ENCODE results near the gene PLEKHG3.

The PLEKHG3 gene

DNA sequence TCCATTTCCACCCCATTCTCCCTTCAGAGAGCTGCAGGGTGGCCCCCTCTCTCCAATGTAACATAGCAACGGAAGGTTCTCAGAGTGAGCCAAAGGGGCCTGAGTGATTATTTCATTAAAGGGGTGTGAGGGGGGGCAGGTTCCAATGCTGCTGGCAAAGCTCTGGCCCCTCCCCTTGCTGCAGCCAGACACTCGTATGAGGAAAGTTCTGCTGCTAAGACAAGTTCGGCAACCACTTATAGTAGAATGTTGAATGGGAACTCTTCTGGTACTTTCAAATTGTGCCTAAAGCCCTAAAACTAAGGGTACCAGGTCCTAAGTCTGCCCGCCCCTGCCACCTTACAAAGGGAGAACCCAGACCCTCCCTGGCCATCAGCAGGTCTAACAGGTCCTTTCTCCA is 49.8 kb downstream of the PLEKHG3 start:
- no peak for TF ChIP-seq YY1 (IDR thresholded peaks at IDR 0.05; ENCODE audit: low read depth)
- TF ChIP-seq NFIC (IDR thresholded peaks at IDR 0.05) = no peak
- TF ChIP-seq ZBTB7A (IDR thresholded peaks at IDR 0.05; ENCODE audit: low read depth) = no peak
- TF ChIP-seq FOXM1 (IDR thresholded peaks at IDR 0.05; ENCODE audit: borderline replicate concordance, low read depth) = no peak
- no peak for TF ChIP-seq CREB1 (IDR thresholded peaks at IDR 0.05; ENCODE audit: low read depth)
- TF ChIP-seq TEAD4 (IDR thresholded peaks at IDR 0.05) = no peak
- TF ChIP-seq, protein P1, sequence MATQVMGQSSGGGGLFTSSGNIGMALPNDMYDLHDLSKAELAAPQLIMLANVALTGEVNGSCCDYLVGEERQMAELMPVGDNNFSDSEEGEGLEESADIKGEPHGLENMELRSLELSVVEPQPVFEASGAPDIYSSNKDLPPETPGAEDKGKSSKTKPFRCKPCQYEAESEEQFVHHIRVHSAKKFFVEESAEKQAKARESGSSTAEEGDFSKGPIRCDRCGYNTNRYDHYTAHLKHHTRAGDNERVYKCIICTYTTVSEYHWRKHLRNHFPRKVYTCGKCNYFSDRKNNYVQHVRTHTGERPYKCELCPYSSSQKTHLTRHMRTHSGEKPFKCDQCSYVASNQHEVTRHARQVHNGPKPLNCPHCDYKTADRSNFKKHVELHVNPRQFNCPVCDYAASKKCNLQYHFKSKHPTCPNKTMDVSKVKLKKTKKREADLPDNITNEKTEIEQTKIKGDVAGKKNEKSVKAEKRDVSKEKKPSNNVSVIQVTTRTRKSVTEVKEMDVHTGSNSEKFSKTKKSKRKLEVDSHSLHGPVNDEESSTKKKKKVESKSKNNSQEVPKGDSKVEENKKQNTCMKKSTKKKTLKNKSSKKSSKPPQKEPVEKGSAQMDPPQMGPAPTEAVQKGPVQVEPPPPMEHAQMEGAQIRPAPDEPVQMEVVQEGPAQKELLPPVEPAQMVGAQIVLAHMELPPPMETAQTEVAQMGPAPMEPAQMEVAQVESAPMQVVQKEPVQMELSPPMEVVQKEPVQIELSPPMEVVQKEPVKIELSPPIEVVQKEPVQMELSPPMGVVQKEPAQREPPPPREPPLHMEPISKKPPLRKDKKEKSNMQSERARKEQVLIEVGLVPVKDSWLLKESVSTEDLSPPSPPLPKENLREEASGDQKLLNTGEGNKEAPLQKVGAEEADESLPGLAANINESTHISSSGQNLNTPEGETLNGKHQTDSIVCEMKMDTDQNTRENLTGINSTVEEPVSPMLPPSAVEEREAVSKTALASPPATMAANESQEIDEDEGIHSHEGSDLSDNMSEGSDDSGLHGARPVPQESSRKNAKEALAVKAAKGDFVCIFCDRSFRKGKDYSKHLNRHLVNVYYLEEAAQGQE (IDR thresholded peaks at IDR 0.05; ENCODE audit: low read depth) = no peak
- TF ChIP-seq TAF1 (IDR thresholded peaks at IDR 0.05; ENCODE audit: low read depth) = no peak
- TF ChIP-seq RAD21 (IDR thresholded peaks at IDR 0.05; ENCODE audit: low read depth) = no peak
- TF ChIP-seq, protein P2, sequence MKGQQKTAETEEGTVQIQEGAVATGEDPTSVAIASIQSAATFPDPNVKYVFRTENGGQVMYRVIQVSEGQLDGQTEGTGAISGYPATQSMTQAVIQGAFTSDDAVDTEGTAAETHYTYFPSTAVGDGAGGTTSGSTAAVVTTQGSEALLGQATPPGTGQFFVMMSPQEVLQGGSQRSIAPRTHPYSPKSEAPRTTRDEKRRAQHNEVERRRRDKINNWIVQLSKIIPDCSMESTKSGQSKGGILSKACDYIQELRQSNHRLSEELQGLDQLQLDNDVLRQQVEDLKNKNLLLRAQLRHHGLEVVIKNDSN (IDR thresholded peaks at IDR 0.05) = no peak
- TF ChIP-seq CEBPB (IDR thresholded peaks at IDR 0.05) = no peak
- TF ChIP-seq, protein P3, sequence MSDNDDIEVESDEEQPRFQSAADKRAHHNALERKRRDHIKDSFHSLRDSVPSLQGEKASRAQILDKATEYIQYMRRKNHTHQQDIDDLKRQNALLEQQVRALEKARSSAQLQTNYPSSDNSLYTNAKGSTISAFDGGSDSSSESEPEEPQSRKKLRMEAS (IDR thresholded peaks at IDR 0.05) = no peak
- TF ChIP-seq TCF12 (IDR thresholded peaks at IDR 0.05; ENCODE audit: low read depth) = no peak
- TF ChIP-seq EP300 (IDR thresholded peaks at IDR 0.05; ENCODE audit: borderline replicate concordance) = no peak
- no peak for TF ChIP-seq EGR1 (IDR thresholded peaks at IDR 0.05)

DNA sequence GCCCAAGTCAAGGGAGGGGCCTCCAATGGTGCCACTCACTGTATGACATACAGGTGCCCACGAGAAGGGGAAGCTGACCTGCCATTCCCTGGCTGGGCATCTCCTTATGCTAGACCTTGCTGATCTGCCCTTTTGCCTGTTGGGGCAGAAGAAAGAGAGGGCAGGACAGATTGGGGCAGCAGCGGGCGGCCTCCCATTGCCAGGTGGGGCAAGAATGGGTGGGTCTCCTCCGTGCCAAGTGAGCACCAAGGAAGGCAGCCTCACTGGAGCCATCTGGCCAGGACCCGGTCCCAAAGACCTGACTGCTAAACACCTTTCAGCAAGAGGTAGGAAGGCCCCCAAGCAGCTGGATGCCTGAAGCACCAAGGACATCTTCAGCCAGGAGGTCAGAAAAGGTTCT is 50.5 kb downstream of the PLEKHG3 start:
- no peak for TF ChIP-seq TEAD4 (IDR thresholded peaks at IDR 0.05)
- TF ChIP-seq CREB1 (IDR thresholded peaks at IDR 0.05; ENCODE audit: low read depth) = no peak
- TF ChIP-seq FOXM1 (IDR thresholded peaks at IDR 0.05; ENCODE audit: borderline replicate concordance, low read depth) = no peak
- TF ChIP-seq TAF1 (IDR thresholded peaks at IDR 0.05; ENCODE audit: low read depth) = no peak

DNA sequence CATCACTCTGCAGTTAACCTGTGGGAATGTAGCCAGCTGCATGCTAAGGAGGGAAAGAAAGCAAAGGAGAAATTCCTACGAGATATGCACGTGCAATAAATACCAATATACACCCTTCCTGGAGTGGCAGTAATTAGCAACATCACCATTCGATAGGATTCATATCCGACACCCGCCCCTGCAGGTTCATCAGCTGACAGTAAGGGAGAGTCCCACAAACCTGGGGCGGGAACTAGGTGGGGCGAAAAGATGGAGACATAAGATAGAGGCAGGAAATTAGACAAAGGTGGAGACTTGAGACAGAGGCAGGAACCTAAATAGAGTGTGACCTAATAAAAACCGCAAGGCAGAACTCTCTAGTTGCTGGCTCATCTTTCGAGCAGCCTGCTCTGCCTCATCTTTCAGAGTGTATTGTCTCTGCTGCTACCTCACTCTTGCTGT is 51.6 kb downstream of the PLEKHG3 start:
- TF ChIP-seq TEAD4 (IDR thresholded peaks at IDR 0.05) (0 out of 2 replicates have a peak, but pooled peaks have one; percentile 32), ZBTB7A (IDR thresholded peaks at IDR 0.05; ENCODE audit: low read depth) (no peak), CEBPB (IDR thresholded peaks at IDR 0.05) (no peak), RAD21 (IDR thresholded peaks at IDR 0.05; ENCODE audit: low read depth) (no peak)
- TF ChIP-seq, protein P2 (IDR thresholded peaks at IDR 0.05) = no peak

DNA sequence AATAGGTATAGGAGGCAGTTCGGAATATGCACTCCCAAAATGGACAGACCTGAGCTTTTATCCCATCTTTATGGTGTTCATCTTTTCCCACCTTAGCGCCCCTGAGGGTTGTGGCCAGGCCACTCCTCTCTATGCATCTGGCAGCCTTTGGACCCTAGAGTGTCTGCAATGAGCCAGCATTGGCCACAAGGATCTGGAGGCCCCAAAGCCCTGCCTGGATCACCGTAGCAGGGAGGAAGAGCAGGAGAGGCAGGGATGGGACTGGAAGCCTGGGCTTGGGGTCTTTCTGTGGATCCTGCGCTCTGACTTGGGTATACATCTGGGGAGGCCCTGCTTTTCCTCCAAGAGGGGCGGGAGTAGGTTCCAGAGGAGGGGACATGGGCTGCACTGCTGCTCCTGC is 52.5 kb downstream of the PLEKHG3 start:
- TF ChIP-seq, protein P1 (IDR thresholded peaks at IDR 0.05; ENCODE audit: low read depth) = no peak
- TF ChIP-seq TAF1 (IDR thresholded peaks at IDR 0.05; ENCODE audit: low read depth) (no peak), EGR1 (IDR thresholded peaks at IDR 0.05) (no peak), TEAD4 (IDR thresholded peaks at IDR 0.05) (no peak), RAD21 (IDR thresholded peaks at IDR 0.05; ENCODE audit: low read depth) (no peak), CREB1 (IDR thresholded peaks at IDR 0.05; ENCODE audit: low read depth) (no peak), CEBPB (IDR thresholded peaks at IDR 0.05) (no peak), FOXM1 (IDR thresholded peaks at IDR 0.05; ENCODE audit: borderline replicate concordance, low read depth) (no peak), NFIC (IDR thresholded peaks at IDR 0.05) (no peak), TCF12 (IDR thresholded peaks at IDR 0.05; ENCODE audit: low read depth) (no peak)
- TF ChIP-seq, protein P3 (IDR thresholded peaks at IDR 0.05) = no peak
- TF ChIP-seq, protein P2 (IDR thresholded peaks at IDR 0.05) = no peak

DNA sequence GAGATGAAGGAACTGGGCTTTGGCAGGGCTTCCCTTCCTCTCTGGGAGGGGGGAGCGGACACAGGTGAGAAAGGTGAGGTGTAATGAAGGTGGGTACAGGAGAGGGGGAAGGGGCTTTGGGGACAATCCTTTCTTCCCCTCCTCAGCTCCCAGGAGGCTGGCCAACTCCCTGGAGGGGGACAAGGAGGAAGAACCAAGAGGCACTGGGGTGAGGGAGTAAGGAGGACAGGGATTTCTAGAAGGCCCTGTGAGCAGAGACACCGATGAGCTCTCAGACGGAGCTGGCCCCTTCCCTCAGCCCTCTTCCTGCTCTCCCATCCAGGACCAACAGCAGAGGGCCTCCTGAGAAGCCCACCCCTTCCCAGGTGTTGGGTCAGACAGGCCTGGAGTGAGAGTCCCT is 53.4 kb downstream of the PLEKHG3 start:
- TF ChIP-seq, protein P3 (IDR thresholded peaks at IDR 0.05) = no peak
- no peak for TF ChIP-seq FOXM1 (IDR thresholded peaks at IDR 0.05; ENCODE audit: borderline replicate concordance, low read depth)
- TF ChIP-seq TEAD4 (IDR thresholded peaks at IDR 0.05) = no peak
- TF ChIP-seq EP300 (IDR thresholded peaks at IDR 0.05; ENCODE audit: borderline replicate concordance) = no peak
- no peak for TF ChIP-seq TCF12 (IDR thresholded peaks at IDR 0.05; ENCODE audit: low read depth)
- TF ChIP-seq EGR1 (IDR thresholded peaks at IDR 0.05) = no peak
- TF ChIP-seq CREB1 (IDR thresholded peaks at IDR 0.05; ENCODE audit: low read depth) = no peak
- no peak for TF ChIP-seq TAF1 (IDR thresholded peaks at IDR 0.05; ENCODE audit: low read depth)
- TF ChIP-seq CEBPB (IDR thresholded peaks at IDR 0.05) = no peak
- no peak; the same call in 1 of the 2 replicates for TF ChIP-seq NFIC (IDR thresholded peaks at IDR 0.05)
- TF ChIP-seq RAD21 (IDR thresholded peaks at IDR 0.05; ENCODE audit: low read depth) = no peak
- TF ChIP-seq, protein P2 (IDR thresholded peaks at IDR 0.05) = no peak
- TF ChIP-seq, protein P1 (IDR thresholded peaks at IDR 0.05; ENCODE audit: low read depth) = no peak
- no peak for TF ChIP-seq ZBTB7A (IDR thresholded peaks at IDR 0.05; ENCODE audit: low read depth)
